Cortex of kidney (tissue), 1 donor: ENCODE results near the gene GFRA1.
"Not testable (repeated sequence)": the region's sequence is repeated elsewhere in the genome, so short reads cannot be mapped to it uniquely, and the experiment has no call there.

ENCODE experiments used
- DNase-seq: peaks from one replicate; lab custom pipeline; 2025; lab: John Stamatoyannopoulos, UW

GFRA1 gene

GRCh38 chr10:116059320-116059719 lies 213.7 kb downstream of the GFRA1 start:
- no peak for DNase-seq

GRCh38 chr10:116056445-116057293 lies 216.3 kb downstream of the GFRA1 start:
- DNase-seq = no peak

- no peak for DNase-seq
Measured at GRCh38 chr10:116055917-116056252, 217.1 kb downstream of the GFRA1 start.

DNA sequence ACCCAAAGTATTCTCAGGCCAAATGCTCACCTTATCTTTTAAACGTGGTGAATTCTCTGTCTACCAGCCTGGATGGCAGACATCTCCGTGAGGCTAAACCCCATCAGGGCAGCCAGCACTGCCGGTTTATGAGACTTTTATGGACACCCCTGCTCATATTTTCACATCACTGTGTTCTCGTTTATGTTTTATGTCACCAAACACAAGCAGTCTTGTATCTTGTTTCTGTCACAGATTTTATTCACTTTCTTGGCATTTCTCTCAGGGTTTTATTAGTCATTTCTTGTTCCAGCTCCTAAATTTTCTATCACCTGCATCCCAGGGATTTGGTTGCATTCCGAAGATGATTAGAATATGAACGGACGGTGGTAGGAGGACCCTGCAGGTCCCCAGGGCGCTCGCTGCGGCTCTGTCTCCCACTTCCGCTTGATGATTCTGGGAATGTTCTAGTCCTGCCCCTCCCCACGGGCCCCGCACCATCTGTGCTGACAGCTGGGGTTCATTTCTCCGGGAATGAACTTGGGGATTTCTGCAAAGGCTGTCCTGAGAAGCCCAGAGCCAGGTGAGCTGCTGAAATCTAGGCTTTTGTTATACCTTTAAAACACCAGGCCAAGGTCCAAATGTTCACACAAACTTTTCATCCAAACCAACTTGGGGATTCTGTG lies 217.6 kb downstream of the GFRA1 start:
- no peak for DNase-seq

DNA sequence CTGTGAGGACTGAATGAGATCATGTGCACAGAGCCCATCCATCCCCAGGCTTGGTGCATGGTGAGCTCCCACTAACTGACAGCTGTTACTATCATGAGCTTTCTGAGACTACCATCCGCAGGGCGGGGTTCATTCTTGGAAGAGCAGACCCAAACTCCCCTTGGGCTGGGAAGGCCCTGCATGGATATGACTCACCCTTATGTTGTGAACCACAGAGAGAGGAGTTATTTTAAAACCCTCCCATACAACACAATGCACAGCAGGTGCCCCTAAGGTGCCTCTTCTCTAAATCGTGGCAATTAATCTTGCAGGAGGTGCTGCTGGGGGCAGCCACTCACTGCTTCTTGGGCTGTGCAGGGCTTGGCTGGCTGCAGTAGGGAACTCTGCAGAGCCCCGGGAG lies 219.1 kb downstream of the GFRA1 start:
- no peak for DNase-seq

DNA sequence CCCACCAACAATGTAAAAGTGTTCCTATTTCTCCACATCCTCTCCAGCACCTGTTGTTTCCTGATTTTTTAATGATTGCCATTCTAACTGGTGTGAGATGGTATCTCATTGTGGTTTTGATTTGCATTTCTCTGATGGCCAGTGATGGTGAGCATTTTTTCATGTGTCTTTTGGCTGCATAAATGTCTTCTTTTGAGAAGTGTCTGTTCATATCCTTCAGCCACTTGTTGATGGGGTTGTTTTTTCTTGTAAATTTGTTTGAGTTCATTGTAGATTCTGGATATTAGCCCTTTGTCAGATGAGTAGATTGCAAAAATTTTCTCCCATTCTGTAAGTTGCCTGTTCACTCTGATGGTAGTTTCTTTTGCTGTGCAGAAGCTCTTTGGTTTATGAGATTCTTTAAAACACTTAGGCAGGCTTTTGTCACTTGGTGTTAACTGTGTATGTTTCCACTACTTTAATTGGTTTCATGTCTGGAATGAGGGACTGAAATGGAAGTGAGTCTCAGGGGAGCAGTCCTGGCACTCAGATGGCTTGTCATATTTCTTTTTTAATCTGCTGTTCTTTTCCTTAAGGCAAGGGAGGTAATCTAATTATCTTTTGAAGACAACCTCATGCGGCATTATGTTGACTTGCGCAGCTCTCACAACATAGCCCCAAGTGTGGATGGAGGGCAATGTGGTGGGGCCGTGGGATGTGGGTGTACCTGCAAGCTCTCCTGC lies 219.8 kb downstream of the GFRA1 start:
- DNase-seq = not testable (repeated sequence)

- not testable (repeated sequence) for DNase-seq
Measured at GRCh38 chr10:116052522-116052921, 220.5 kb downstream of the GFRA1 start.

DNA sequence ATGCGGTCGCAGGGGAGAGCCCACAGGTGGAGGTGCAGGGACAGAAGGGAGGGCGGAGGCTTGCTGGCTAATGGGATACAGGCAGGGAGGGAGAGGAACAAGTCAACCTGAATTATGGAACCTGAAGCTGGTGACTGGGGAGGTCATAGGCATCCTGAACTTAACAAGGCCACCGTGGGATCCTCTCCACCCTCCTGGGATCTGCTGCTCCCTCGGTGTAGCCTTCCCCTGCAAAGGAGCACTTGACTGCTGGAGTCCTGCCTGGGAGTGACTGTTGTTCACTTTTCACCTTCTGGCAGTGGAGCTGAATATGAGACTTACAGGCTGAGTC lies 223.1 kb downstream of the GFRA1 start:
- DNase-seq = no peak

- no peak for DNase-seq
Measured at GRCh38 chr10:116049158-116049973, 223.6 kb downstream of the GFRA1 start.

GRCh38 chr10:116045366-116046356 lies 227.3 kb downstream of the GFRA1 start:
- no peak for DNase-seq

GRCh38 chr10:116044801-116045248 lies 228.2 kb downstream of the GFRA1 start:
- no peak for DNase-seq

- DNase-seq = no peak
Measured at GRCh38 chr10:116043861-116044260, 229.1 kb downstream of the GFRA1 start.

GRCh38 chr10:116043304-116043703 lies 229.7 kb downstream of the GFRA1 start:
- DNase-seq = no peak

- DNase-seq = no peak
Measured at GRCh38 chr10:116041948-116042347, 231.1 kb downstream of the GFRA1 start.

DNA sequence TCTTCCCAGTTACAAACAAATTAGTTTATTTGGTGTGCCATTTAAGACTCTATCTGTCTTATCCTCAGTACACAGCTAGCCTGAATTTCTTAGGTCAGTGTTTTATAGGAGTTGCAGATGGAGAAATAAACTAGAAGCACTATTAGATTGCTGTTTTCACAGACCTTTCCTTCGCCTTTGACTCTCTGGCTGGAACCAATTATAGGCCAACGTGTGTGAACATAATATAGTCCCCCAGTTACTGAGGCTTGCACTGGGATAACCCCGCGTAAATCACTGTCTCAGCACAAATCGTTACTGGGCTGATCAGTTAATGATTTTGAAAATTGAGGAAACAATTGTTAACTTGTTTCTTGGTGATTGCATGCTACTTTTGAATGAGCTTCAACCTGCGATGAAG lies 233.4 kb downstream of the GFRA1 start:
- no peak for DNase-seq

DNA sequence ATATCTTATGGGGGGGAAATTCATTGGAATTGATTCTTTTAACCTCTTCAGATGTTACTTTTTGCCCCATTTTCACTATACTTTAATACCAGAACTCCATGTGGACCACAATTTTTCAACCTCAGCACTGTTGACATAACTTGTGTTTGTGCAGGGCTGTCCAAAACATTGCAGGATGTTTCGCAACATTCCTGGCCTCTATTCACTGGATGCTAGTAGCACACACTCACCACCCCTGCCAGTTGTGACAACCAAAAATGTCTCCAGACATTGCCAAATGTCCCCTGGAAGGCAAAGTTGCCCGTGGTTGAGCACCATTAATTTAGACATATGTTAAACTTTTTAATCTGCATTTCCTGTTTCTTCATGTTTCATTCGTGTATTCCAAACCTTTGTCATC lies 234.7 kb downstream of the GFRA1 start:
- DNase-seq = no peak

GRCh38 chr10:116035406-116035805 lies 237.6 kb downstream of the GFRA1 start:
- DNase-seq = not testable (repeated sequence)

DNA sequence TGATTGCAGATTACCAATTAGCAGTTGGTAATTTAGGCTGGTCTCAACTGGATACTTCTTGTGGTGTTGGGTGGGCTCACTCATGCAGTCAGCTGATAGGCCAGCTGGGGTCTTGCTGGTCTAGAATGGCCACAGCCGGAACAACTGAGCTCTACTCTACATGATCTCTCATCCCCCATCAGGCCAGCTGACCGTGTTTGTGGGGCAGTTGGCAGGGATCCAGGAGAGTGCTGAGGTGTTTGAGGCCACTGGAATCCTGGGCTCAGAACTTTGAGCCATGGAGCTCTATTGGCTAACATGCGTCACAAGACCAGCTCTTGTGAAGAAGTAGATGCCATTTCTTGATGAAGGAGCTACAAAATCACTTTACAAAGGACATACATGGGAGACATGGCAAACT lies 242.4 kb downstream of the GFRA1 start:
- no peak for DNase-seq

DNA sequence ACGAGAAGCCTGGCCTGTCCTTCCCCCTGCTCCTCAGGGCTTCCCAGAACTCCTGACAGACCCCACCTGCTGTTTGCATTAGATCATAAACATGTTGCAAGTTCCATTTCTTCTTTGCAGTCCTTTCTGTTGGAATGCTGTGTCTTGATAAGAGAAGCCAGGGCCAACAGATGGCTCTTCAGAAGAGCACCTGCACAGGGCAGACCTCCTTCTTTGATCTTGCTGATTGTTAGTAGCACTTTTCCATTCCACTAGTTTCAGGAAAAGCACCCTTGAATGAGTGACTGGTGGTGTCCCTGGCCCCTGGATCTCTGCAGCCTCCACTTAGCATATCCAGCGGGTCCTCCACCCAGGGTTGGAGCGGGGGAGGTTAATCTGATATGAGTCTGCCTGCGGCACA lies 243.2 kb downstream of the GFRA1 start:
- DNase-seq = no peak

DNA sequence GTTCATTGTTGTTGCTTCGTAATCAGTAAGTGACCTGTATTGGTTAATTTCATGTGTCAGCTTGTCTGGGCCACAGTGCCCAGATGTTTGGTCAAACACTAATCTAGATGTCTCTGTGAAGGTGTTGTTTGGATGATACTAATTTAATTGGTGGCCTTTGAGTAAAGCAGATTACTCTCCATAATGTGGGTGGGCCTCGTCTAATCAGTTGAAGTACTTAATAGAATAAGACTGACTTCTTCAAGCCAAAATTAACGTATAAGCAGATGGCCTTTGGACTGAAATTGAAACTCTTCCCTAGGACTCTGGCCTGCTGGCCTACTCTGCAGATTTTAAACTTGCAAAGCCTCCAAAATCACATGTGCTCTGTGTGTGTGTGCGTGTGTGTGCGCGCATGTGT lies 245.7 kb downstream of the GFRA1 start:
- DNase-seq = no peak

DNA sequence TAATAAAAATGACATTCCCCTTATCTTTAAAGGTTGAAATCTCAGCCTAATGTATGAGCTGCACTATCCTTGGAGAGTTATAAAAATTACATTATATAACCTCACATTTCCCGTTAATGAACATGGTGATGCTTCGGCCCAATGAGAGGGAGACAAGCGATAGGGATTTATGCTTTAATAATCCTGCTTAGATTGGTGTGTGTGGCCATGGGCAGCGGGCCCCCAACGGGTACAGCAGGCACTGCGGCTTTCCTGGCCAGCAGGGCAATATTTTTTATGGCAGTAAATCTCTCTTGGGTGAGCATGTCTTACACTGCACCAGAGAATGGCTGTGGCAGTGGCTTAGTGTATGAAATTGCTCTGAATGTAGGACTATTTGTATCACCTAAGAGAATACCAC lies 246.3 kb downstream of the GFRA1 start:
- no peak for DNase-seq
